Renal cortex interstitium (tissue), 11 donors: ENCODE data around the gene FAM131C. TPM values are rescaled to one million over a fixed set of nuclear protein-coding genes. Genes with fewer than 3 reads are reported as not detected.
A peak's percentile ranks its signal among the peaks of the same experiment; 100 is the strongest.
"Not testable (repeated sequence)": the region's sequence is repeated elsewhere in the genome, so short reads cannot be mapped to it uniquely, and the experiment has no call there.

Experiments used
- DNase-seq, 11 donors: peaks; one replicate each; pipeline ENCODE4 v3.0.0-alpha.2; 2013; ENCODE audit warnings: low read depth in 9 of 11, low spot score in 4 of 11; ENCODE audit errors: extremely low read depth in 1 of 11
- polyA plus RNA-seq, 3 donors: library from polyadenylated mRNA; unstranded; fragments of 120-200 nt; gene quantifications; one replicate each; pipeline ENCODE4 v1.2.1, GENCODE V29; 2013; ENCODE audit not compliant: insufficient read length in 3 of 3

FAM131C gene
- polyA plus RNA-seq, 3 donors = 1.9 to 2.7 (median 1.9) TPM

GRCh38 chr1:16066245-16066644 is 7.2 kb downstream of the FAM131C start:
- no peak for DNase-seq

- no peak for DNase-seq
Measured at GRCh38 chr1:16065269-16065576, 8.2 kb downstream of the FAM131C start.

GRCh38 chr1:16064536-16065268 is 8.7 kb downstream of the FAM131C start:
- no peak for DNase-seq

GRCh38 chr1:16063921-16064320 is 9.5 kb downstream of the FAM131C start:
- no peak for DNase-seq

- DNase-seq = no peak
Measured at GRCh38 chr1:16063226-16063829, 10.1 kb downstream of the FAM131C start.

GRCh38 chr1:16062687-16063075 is 10.8 kb downstream of the FAM131C start:
- DNase-seq = not testable (repeated sequence)

GRCh38 chr1:16061989-16062686 is 11.3 kb downstream of the FAM131C start:
- DNase-seq = not testable (repeated sequence)

GRCh38 chr1:16061266-16061665 is 12.2 kb downstream of the FAM131C start:
- DNase-seq = no peak

- not testable (repeated sequence) for DNase-seq
Measured at GRCh38 chr1:16058394-16059120, 14.9 kb downstream of the FAM131C start.

GRCh38 chr1:16057314-16057915 is 16.0 kb downstream of the FAM131C start:
- not testable (repeated sequence) for DNase-seq

GRCh38 chr1:16056521-16056912 is 16.9 kb downstream of the FAM131C start:
- not testable (repeated sequence) for DNase-seq

GRCh38 chr1:16055613-16056520 is 17.6 kb downstream of the FAM131C start:
- peak in 9 of 11 donors; percentile 62 to 90 (median 80) for DNase-seq

- DNase-seq = no peak
Measured at GRCh38 chr1:16054598-16055540, 18.6 kb downstream of the FAM131C start.

- no peak for DNase-seq
Measured at GRCh38 chr1:16053781-16054502, 19.5 kb downstream of the FAM131C start.

- not testable (repeated sequence) for DNase-seq
Measured at GRCh38 chr1:16051949-16052348, 21.5 kb downstream of the FAM131C start.

GRCh38 chr1:16051039-16051438 is 22.4 kb downstream of the FAM131C start:
- DNase-seq = no peak

- DNase-seq = no peak
Measured at GRCh38 chr1:16050328-16050727, 23.1 kb downstream of the FAM131C start.
